Adrenal gland (tissue), 5 donors: ENCODE measurements around the gene HHEX.

Experiments used
- POLR2A ChIP-seq, 2 donors: fragments of 450-650 bp; IDR thresholded peaks; one replicate each; pipeline ENCODE4 v1.6.1; 2017; ENCODE audit warnings: antibody characterized with exemption in 2 of 2, mild to moderate bottlenecking in 2 of 2, moderate library complexity in 1 of 2
- TF ChIP-seq, protein P1 (sequence below), 6 experiments: fragments of 450-650 bp in 4 of 6; fragments of 200-600 bp in 2 of 6; sonication (generic) in 1 of 6; IDR thresholded peaks; 1 replicate in 5 of 6; 2 replicates in 1 of 6; pipeline versions ENCODE4 v1.5.1 to v1.8.0; 2016 to 2021; ENCODE audit warnings: antibody characterized with exemption in 6 of 6, mild to moderate bottlenecking in 2 of 6, moderate library complexity in 1 of 6
- donor health status: DM: no; HTN: no; CAD: no.

DNA sequence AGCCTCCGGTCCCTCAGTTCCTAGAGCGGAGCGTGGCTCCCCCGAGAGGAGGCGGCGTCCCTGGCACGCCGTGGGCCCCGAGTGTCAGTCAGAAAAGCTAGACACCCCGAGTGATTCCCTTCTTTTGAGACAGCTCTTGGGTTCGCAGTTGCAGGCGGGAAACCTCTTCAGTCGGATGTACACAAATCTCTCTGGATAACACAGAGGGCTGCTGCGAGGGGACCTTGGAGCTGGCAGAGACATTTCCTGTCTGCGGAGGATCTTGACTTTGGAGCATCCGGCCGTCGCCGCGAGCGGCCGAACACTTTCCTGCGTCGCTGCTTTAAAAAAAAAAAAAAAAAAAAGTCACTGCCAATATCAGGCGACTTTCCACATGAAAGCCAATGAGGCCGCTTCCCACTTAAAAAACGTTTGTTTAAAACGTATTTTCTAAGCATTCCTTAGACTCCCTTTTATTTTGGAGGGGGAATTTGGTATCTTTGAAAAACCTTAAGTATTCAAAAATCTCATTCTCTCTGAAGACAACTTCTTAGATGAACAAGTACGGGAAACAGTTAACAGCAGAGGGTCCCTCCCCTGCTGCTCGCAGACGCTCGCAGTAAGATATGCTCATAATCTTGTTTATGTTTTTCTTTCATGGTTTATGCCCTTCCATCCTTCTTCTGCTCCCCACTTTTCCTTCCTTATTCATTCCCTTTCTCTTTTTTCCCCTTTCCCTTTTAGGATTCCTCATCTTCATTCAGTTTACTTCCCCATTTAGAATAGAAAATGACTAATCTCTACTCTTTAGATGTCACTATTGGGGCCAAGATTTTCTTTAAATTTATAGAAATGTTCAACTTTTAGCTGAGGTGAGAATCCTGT lies 10.0 kb downstream of the HHEX start:
- TF ChIP-seq, protein P1, sequence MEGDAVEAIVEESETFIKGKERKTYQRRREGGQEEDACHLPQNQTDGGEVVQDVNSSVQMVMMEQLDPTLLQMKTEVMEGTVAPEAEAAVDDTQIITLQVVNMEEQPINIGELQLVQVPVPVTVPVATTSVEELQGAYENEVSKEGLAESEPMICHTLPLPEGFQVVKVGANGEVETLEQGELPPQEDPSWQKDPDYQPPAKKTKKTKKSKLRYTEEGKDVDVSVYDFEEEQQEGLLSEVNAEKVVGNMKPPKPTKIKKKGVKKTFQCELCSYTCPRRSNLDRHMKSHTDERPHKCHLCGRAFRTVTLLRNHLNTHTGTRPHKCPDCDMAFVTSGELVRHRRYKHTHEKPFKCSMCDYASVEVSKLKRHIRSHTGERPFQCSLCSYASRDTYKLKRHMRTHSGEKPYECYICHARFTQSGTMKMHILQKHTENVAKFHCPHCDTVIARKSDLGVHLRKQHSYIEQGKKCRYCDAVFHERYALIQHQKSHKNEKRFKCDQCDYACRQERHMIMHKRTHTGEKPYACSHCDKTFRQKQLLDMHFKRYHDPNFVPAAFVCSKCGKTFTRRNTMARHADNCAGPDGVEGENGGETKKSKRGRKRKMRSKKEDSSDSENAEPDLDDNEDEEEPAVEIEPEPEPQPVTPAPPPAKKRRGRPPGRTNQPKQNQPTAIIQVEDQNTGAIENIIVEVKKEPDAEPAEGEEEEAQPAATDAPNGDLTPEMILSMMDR (IDR thresholded peaks at IDR 0.05): no peak
- TF ChIP-seq POLR2A (IDR thresholded peaks at IDR 0.05): peak in 1 of 2 donors; percentile 74
